WTC11 (cell line): ENCODE results near the gene FXYD7. TPM values are rescaled to one million over a fixed set of nuclear protein-coding genes. Genes with fewer than 3 reads are reported as not detected.
A peak's percentile ranks its signal among the peaks of the same experiment; 100 is the strongest.

ENCODE experiments used
- ATAC-seq: fragments of 200-7000 bp; cut with Tn5 transposase; 2 replicates; pipeline ENCODE4 v1.10.0; 2021; ENCODE audit warnings: mild to moderate bottlenecking, moderate library complexity
- CTCF ChIA-PET: fragments of 300-600 bp; sonication (Branson Sonifier 250); formaldehyde crosslinking; loops from one replicate; lab custom pipeline; 2021; ENCODE audit warnings: antibody characterized with exemption; lab: Charles Lee
- POLR2A ChIA-PET: fragments of 350-600 bp; sonication (Branson Sonifier 250); formaldehyde crosslinking; loops from one replicate; lab custom pipeline; 2021; ENCODE audit warnings: antibody characterized with exemption; lab: Charles Lee
- DNase-seq: peaks from one replicate; pipeline ENCODE4 v3.0.0; 2021; ENCODE audit warnings: low spot score
- H3K27ac Mint-ChIP-seq: 2 replicates; pipeline ENCODE4 v1.8.0; 2021; ENCODE audit warnings: mixed read lengths
- H3K27me3 Mint-ChIP-seq: 2 replicates; pipeline ENCODE4 v1.8.0; 2021; ENCODE audit warnings: low read depth, mild to moderate bottlenecking, moderate library complexity, mixed read lengths
- H3K36me3 Mint-ChIP-seq: 2 replicates; pipeline ENCODE4 v1.8.0; 2021; ENCODE audit warnings: mixed read lengths
- H3K4me1 Mint-ChIP-seq: 2 replicates; pipeline ENCODE4 v1.8.0; 2022; ENCODE audit warnings: mixed read lengths
- H3K4me3 Mint-ChIP-seq: 2 replicates; pipeline ENCODE4 v1.8.0; 2021; ENCODE audit warnings: mild to moderate bottlenecking, moderate library complexity, mixed read lengths
- H3K9me3 Mint-ChIP-seq: 2 replicates; pipeline ENCODE4 v1.8.0; 2021; ENCODE audit warnings: mixed read lengths
- AR ChIP-seq: fragments of 250-450 bp; sonication (Bioruptor Pico); IDR thresholded peaks from 2 replicates; pipeline ENCODE4 v1.9.0; 2021; ENCODE audit warnings: mild to moderate bottlenecking
- CDX4 ChIP-seq: fragments of 250-450 bp; sonication (Bioruptor Pico); IDR thresholded peaks from 2 replicates; pipeline ENCODE4 v1.9.0; 2021; ENCODE audit warnings: moderate library complexity, mild to moderate bottlenecking, inconsistent platforms, borderline replicate concordance
- FOXP1 ChIP-seq: sonication (generic); formaldehyde crosslinking; IDR thresholded peaks from 2 replicates; pipeline ENCODE4 v1.8.0; 2022; ENCODE audit warnings: missing genetic modification reagents, mild to moderate bottlenecking, moderate library complexity, borderline replicate concordance
- RELA ChIP-seq: sonication (generic); formaldehyde crosslinking; IDR thresholded peaks from 2 replicates; pipeline ENCODE4 v1.8.1; 2022; ENCODE audit warnings: missing genetic modification reagents, mild to moderate bottlenecking, borderline replicate concordance
- ZNF263 ChIP-seq: sonication (generic); formaldehyde crosslinking; IDR thresholded peaks from 2 replicates; pipeline ENCODE4 v1.8.1; 2022; ENCODE audit warnings: low read depth, mild to moderate bottlenecking, moderate library complexity, missing genetic modification reagents
- ZNF281 ChIP-seq: sonication (generic); formaldehyde crosslinking; IDR thresholded peaks from 2 replicates; pipeline ENCODE4 v1.8.0; 2023; ENCODE audit warnings: mild to moderate bottlenecking, missing genetic modification reagents
- ZNF396 ChIP-seq: fragments of 250-450 bp; sonication (Bioruptor Pico); IDR thresholded peaks from 2 replicates; pipeline ENCODE4 v1.8.0; 2021; ENCODE audit warnings: mild to moderate bottlenecking, moderate library complexity, borderline replicate concordance
- ZNF416 ChIP-seq: fragments of 250-450 bp; sonication (Bioruptor Pico); IDR thresholded peaks from 2 replicates; pipeline ENCODE4 v1.9.0; 2021; ENCODE audit warnings: mild to moderate bottlenecking, inconsistent platforms
- total RNA-seq: library from RNA; stranded (reverse); gene quantifications from 3 replicates; pipeline ENCODE4 v1.2.3, GENCODE V29; 2021
- TF ChIP-seq, protein P1 (sequence below): sonication (generic); formaldehyde crosslinking; IDR thresholded peaks from 2 replicates; pipeline ENCODE4 v1.8.1; 2022; ENCODE audit warnings: mild to moderate bottlenecking, missing genetic modification reagents, moderate library complexity, borderline replicate concordance

FXYD7 gene
- total RNA-seq, 1 experiment from 2014 or later = 16.7 TPM

DNA sequence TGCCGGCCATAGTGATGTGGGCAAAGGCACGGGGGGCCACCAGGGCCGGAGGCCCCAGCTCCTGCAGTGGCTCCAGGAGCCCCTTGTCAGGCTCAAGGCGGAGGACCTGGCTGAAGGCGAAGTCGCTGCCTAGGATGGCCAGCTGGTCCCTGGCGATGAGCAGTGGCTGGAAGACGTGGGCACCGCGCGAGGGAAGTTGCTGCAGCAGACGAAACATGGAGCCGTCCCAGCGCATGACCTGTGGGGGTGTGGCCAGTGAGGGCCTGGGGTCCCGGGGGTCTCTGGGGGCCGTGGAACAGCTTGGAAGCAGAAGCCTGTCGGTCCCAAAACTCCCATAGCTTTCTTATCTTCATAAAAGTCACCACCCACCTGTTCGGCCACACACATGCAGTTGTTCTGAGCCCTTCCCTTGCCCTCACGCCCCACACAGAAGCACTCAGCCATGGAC is 17.8 kb upstream of the FXYD7 start (continued):
- TF ChIP-seq ZNF416 (CRISPR knock-in tag) = no peak

- CTCF ChIA-PET = interaction anchor here (0.7 to 5.8 kb wide), 10 partner anchors 8 to 82 kb away, joined by 3 to 46 read pairs (median 5); partner anchors contain the start of genes FXYD1, FXYD3 and LGI4
- peak overlapping the region; percentile 66 for H3K27ac Mint-ChIP-seq
- peaks cover 27% of the 10 kb centered on the region for H3K4me1 Mint-ChIP-seq
- ATAC-seq = no peak
- no peak overlapping the region for H3K4me3 Mint-ChIP-seq
- POLR2A ChIA-PET = no interaction called here
- TF ChIP-seq ZNF396 (CRISPR knock-in tag) (no peak), FOXP1 (CRISPR knock-in tag) (no peak), AR (no peak), RELA (CRISPR knock-in tag) (0 out of 2 replicates have a peak, but pooled peaks have one; percentile 17)
- H3K36me3 Mint-ChIP-seq = no peaks in the 10 kb centered on the region
- DNase-seq = no peak
- H3K9me3 Mint-ChIP-seq = no peaks in the 10 kb centered on the region
- peaks cover 4% of the 10 kb centered on the region for H3K27me3 Mint-ChIP-seq
Measured at GRCh38 chr19:35125749-35126623, 17.1 kb upstream of the FXYD7 start.

- ATAC-seq (peak; percentile 26), DNase-seq (no peak)
- ChIA-PET CTCF (interaction anchor here (0.9 to 5.8 kb wide), 9 partner anchors 8 to 82 kb away, joined by 3 to 46 read pairs (median 5); partner anchors contain the start of genes FXYD1, FXYD3 and LGI4), POLR2A (no interaction called here)
- H3K36me3 Mint-ChIP-seq = no peaks in the 10 kb centered on the region
- no peak for TF ChIP-seq ZNF281 (CRISPR knock-in tag)
- TF ChIP-seq RELA (CRISPR knock-in tag) = 0 out of 2 replicates have a peak, but pooled peaks have one; percentile 16
- TF ChIP-seq ZNF263 (CRISPR knock-in tag) = no peak
- H3K9me3 Mint-ChIP-seq = no peaks in the 10 kb centered on the region
- no peak overlapping the region for H3K4me3 Mint-ChIP-seq
- H3K4me1 Mint-ChIP-seq = peaks cover 27% of the 10 kb centered on the region
- no peak overlapping the region for H3K27ac Mint-ChIP-seq
- H3K27me3 Mint-ChIP-seq = peaks cover 4% of the 10 kb centered on the region
Measured at GRCh38 chr19:35126624-35126959, 16.5 kb upstream of the FXYD7 start.

- no peak overlapping the region for H3K4me3 Mint-ChIP-seq
- TF ChIP-seq, protein P1, sequence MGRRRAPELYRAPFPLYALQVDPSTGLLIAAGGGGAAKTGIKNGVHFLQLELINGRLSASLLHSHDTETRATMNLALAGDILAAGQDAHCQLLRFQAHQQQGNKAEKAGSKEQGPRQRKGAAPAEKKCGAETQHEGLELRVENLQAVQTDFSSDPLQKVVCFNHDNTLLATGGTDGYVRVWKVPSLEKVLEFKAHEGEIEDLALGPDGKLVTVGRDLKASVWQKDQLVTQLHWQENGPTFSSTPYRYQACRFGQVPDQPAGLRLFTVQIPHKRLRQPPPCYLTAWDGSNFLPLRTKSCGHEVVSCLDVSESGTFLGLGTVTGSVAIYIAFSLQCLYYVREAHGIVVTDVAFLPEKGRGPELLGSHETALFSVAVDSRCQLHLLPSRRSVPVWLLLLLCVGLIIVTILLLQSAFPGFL = no peak
- TF ChIP-seq CDX4 (CRISPR knock-in tag) = no peak
- TF ChIP-seq, all 79 proteins: peak for 0
- Mint-ChIP-seq H3K4me1 (peaks cover 20% of the 10 kb centered on the region), H3K9me3 (peaks cover 8% of the 10 kb centered on the region), H3K27ac (no peak overlapping the region), H3K27me3 (peaks cover 4% of the 10 kb centered on the region), H3K36me3 (peaks cover 4% of the 10 kb centered on the region; the same call in 1 of the 2 replicates)
- ChIA-PET CTCF (interaction anchor here (0.8 to 5.8 kb wide), 5 partner anchors 11 to 84 kb away, joined by 4 to 46 read pairs (median 10); partner anchors contain the start of gene FXYD3), POLR2A (no interaction called here)
- ATAC-seq = no peak
- DNase-seq = no peak
Measured at GRCh38 chr19:35127871-35128270, 15.2 kb upstream of the FXYD7 start.
